Pulmonary artery endothelial cell (primary cell): ENCODE data around the gene PLEK2. TPM values are rescaled to one million over a fixed set of nuclear protein-coding genes. Genes with fewer than 3 reads are reported as not detected.
"Not testable (repeated sequence)": the region's sequence is repeated elsewhere in the genome, so short reads cannot be mapped to it uniquely, and the experiment has no call there.

Experiments used
- DNase-seq: peaks from one replicate; pipeline ENCODE4 v3.0.0-alpha.2; 2011; ENCODE audit warnings: low read depth, low spot score
- total RNA-seq: library from RNA; depleted of rRNA; stranded (reverse); fragments of >200 nt; gene quantifications from 2 replicates; pipeline ENCODE4 v1.2.3, GENCODE V29; 2014

The PLEK2 gene
- total RNA-seq, 1 donor from 2014 or later = 10.4 TPM

- no peak for DNase-seq
Observed at GRCh38 chr14:67360470-67361206, 51.3 kb downstream of the PLEK2 start.

- DNase-seq = peak; percentile 98
Observed at GRCh38 chr14:67359775-67360469, 52.0 kb downstream of the PLEK2 start, which contains the start of the genes ATP6V1D and EIF2S1. Gene ATP6V1D (minus strand): TSS chr14:67359804. CDS start chr14:67359698, 106 bp downstream. Gene EIF2S1 (plus strand): TSS chr14:67360328. CDS start chr14:67364768, 4,440 bp downstream.

- no peak for DNase-seq
Observed at GRCh38 chr14:67358924-67359774, 52.8 kb downstream of the PLEK2 start.

GRCh38 chr14:67357969-67358354, 54.0 kb downstream of the PLEK2 start:
- DNase-seq = no peak

DNA sequence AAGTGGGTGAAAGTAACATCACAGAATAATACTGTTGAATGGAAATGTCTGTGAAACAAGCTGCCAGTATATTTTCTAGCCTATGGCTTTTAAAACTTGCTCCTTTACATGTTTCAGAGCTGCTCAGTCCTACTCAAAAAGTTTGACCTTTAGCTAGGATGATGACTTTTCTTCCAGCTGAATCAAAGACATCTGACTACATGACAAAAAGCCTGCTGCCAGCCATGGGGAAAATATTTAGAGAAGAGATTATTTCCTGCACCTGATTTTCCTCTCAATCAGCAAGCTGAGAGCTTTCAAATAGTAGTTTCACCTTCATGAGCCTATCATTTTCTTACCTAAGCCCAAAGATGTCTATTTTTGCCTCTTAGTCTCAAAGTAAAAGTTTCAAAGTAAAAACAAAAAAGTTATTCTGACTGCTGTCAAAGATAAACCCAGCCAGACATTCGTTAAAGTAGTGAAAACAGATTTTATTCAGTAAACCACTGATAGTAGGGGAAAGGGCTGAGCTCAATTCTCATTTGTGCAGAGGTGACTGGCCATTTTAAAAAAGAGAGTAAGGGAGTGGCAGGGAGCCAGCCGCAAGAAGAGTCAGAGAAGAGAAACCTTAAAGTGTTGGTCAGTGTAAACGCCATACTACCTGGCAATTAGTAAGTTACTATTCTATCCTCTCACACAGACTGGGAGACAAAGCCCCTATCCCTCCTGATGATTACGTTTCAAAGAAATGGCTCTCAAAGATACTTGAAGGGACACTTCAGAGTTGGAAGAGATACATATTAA, 54.6 kb downstream of the PLEK2 start:
- no peak for DNase-seq

GRCh38 chr14:67352055-67352454, 59.9 kb downstream of the PLEK2 start:
- no peak for DNase-seq

GRCh38 chr14:67345583-67345982, 66.4 kb downstream of the PLEK2 start:
- no peak for DNase-seq

GRCh38 chr14:67343601-67344230, 68.2 kb downstream of the PLEK2 start:
- no peak for DNase-seq

DNA sequence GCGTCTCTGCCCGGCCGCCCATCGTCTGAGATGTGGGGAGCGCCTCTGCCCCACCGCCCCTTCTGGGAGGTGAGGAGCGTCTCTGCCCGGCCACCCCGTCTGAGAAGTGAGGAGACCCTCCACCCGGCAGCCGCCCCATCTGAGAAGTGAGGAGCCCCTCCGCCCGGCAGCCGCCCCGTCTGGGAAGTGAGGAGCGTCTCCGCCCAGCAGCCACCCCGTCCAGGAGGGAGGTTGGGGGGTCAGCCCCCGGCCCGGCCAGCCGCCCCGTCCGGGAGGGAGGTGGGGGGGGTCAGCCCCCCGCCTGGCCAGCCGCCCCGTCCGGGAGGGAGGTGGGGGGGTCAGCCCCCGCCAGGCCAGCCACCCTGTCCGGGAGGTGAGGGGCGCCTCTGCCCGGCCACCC, 70.7 kb downstream of the PLEK2 start:
- not testable (repeated sequence) for DNase-seq

Other genes starting within 250 kb of the PLEK2 start
- 0.07 TPM in 2 replicates for gene GARIN2, start 222.7 kb downstream of the PLEK2 start, total RNA-seq
- 23.9 and 32.2 TPM in 2 replicates for gene PALS1, start 170.7 kb downstream of the PLEK2 start, total RNA-seq
- gene ATP6V1D, start 52.4 kb downstream of the PLEK2 start, total RNA-seq = 76.7 and 78.9 TPM in 2 replicates
- gene EIF2S1, start 51.8 kb downstream of the PLEK2 start, total RNA-seq = 231 and 355 TPM in 2 replicates
- gene TMEM229B, start 76.6 kb upstream of the PLEK2 start, total RNA-seq = 0.07 TPM in 2 replicates
- 0.14 and 0.26 TPM in 2 replicates for gene PLEKHH1, start 121.1 kb upstream of the PLEK2 start, total RNA-seq
- gene PIGH, start 188.1 kb upstream of the PLEK2 start, total RNA-seq = 8.0 and 12.8 TPM in 2 replicates
- gene ARG2, start 207.8 kb upstream of the PLEK2 start, total RNA-seq = 35.9 and 54.9 TPM in 2 replicates